GM12873 (cell line): ENCODE data around the gene GGT5.

ENCODE experiments used
- CTCF ChIP-seq: IDR thresholded peaks from 2 replicates; pipeline ENCODE4 v1.5.1; 2012; ENCODE audit warnings: low read depth, mild to moderate bottlenecking, moderate library complexity, low read length, control low read depth; ENCODE audit not compliant: insufficient read depth; ENCODE audit errors: missing control alignments

The GGT5 gene

GRCh38 chr22:24217384-24217783 lies 27.5 kb downstream of the GGT5 start:
- TF ChIP-seq CTCF: no peak

GRCh38 chr22:24216541-24217209 lies 28.2 kb downstream of the GGT5 start:
- TF ChIP-seq CTCF: no peak

GRCh38 chr22:24214467-24215285 lies 30.2 kb downstream of the GGT5 start:
- no peak for TF ChIP-seq CTCF

DNA sequence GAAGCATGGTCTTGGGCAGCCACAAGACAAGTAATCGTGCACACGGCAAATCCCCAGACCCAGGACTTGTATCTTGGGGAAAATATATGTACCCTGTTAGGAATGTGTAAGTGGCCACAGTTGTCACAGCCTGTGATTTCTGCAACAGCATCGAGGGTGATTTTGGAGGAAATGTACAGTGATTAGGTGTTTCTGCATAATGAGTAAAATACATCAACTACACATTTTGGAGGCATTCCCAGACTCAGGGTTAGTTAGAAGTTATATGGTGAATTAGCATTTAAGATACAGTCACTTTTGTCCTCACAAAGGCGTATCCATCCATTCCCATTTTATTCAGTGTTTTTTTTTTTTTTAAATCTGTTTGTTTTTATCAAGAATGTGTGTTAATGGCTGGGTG lies 35.2 kb downstream of the GGT5 start:
- TF ChIP-seq CTCF: no peak

DNA sequence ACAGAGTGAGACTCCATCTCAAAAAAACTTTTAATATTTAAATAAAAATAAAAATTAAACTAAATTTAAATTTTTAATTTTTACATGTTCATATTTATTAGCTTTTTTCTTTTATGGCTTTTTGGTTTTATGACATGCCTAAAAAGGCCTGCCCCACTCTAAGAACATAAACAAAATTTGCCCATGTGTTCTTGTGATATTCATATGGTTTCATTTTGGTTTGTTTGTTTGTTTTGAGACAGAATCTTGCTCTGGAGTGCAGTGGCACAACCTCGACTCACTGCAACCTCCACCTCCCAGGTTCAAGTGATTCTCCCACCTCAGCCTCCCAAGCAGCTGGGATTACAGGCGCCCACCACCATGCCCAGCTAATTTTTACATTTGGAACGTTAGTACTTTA lies 35.9 kb downstream of the GGT5 start:
- TF ChIP-seq CTCF: no peak

GRCh38 chr22:24208012-24208749 lies 36.7 kb downstream of the GGT5 start:
- TF ChIP-seq CTCF: no peak
